GM19324 (cell line): ENCODE results near the gene SPP2.

Experiments used
- ATAC-seq: cut with Tn5 transposase; IDR thresholded peaks from one replicate; pipeline ENCODE4 v1.9.1; 2021; ENCODE audit warnings: mild to moderate bottlenecking, moderate library complexity; ENCODE audit not compliant: unreplicated experiment, low FRiP score

SPP2 gene

DNA sequence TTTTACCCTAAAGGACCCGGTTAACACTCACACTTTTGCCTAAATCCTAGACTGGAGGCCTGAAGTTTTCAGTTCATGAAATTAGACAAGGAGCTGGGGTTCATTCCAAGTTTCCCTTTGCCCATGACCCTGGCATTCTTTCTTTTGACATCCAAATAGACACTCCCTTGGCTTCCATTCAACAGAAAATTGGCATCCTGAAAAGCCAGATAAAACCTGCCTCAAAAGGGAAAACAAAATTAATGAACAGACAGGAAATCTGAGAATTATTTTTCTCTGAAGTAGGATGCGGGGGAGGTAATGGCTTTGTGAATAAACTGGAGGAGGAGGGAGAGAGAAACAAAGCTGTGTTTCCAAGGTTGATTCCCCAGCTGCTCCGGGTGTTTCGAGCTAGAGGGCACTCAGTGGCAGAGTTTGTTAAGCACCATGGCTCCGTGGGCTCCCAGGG, 41.0 kb downstream of the SPP2 start:
- no peak for ATAC-seq

DNA sequence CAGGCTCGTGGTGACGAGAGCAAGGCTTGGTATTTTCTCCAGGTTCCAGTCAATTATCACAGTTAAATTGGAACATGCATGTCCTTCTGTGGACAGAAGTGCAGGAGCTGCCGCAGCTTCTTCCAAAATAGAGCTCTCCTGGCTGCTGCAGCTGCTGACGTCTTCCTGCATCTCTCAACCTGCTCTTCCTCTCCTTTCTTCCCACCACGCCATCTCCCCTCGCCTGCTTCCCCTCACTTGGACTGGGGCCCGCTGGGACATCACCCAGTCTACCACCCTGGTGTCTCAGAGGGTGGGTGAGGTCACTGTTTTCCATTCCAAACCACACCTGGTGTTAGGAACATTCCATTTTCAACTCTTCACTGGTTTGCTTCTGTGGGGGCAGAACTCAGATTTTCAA, 41.4 kb downstream of the SPP2 start:
- ATAC-seq, result no peak

DNA sequence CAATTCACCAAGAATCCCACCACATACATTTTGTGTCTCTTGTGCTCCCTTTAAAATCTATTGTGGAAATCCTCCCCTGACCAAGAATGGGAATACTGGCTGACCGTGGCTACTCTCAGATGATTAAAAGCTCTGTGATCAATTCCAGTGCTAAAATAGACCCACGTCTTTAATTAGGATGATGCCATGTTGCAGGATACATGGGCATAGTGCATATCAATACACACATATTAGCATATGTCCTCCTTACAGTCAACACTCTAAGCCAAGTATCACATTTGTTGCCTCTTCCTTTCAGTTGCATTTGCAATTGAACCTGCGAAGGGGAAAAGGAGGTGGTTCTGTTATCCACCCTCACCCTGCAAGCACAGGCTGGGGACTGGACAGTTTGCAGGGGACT, 41.8 kb downstream of the SPP2 start:
- no peak for ATAC-seq

DNA sequence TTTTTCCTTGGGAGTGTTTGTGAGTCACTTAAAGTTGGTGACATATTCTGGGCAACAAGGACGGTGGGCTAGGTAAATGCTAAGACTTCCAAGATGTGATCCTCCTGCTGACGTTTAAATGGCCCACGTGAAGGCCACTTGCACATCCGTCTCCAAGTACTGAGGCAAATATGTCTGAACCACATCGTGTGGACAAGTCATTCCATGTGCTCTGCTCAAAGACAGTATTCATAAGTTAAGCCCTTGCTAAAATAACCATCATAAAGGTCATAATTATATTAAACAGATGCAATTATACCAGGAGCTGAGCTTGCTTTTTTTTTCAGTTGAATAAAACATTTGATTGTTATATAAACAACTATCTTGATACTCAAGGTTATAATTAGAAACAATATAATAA, 44.8 kb downstream of the SPP2 start:
- no peak for ATAC-seq

DNA sequence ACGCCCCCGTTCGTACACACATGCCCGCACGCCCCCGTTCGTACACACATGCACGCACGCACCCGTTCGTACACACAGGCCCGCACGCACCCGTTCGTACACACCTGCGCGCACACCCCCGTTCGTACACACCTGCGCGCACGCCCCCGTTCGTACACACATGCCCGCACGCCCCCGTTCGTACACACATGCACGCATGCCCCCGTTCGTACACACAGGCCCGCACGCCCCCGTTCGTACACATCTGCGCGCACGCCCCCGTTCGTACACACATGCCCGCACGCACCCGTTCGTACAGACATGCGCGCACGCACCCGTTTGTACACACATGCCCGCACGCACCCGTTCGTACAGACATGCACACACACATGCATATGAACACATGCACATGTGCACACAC, 45.7 kb downstream of the SPP2 start:
- no peak for ATAC-seq

DNA sequence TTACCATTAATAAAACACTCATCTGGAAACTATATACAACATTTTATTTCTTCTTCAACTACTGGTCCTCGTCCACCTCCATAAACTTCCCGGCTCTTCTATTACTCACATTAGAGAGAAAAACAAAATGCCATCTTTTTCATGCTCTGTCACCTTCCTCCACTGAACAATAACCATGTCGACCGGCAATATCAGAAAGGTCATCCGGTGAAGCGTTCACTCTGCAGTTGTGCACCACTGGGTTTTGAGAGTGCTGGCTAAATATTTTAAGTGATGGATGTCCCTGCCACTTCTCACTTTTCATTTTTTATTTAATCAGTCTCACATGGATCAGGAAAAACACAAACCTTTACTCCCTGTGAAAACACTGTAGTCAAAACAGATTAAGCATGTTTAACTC, 48.2 kb downstream of the SPP2 start:
- no peak for ATAC-seq

DNA sequence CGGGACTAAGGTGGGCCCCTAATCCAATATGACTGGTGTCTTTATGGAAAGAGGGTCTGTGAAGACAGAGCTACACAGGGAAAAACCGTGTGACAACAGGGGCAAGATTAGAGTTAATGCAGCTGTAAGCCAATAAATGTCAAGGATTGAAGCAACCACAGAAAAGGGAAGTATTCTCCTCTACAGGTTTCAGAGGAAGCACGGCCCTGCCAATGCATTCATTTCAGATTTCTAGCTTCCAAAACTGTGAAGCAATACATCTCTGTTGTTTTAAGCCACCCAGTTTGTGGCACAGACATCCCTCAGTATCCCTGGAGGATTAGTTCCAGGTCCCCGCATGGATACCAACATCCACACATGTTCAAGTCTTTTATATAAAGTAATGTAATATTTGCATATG, 48.8 kb downstream of the SPP2 start:
- no peak for ATAC-seq

DNA sequence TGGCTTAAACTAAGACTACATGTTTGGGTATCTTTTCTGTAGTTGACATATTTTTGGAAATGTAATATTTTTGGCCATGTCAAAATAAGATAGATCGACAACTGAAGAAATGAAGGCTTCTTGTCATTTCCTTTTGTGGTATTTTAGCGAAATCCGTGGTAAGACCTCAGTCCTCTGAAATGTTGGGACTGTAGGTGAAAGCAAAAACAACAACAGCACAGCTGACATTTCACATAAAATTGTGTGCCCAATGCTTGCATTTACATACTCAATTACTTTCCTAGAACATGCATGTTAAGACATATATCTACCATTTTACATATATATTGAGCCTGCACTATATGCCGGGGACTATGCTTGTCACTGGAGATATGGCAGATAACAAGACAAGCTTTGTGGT, 50.2 kb downstream of the SPP2 start:
- no peak for ATAC-seq

DNA sequence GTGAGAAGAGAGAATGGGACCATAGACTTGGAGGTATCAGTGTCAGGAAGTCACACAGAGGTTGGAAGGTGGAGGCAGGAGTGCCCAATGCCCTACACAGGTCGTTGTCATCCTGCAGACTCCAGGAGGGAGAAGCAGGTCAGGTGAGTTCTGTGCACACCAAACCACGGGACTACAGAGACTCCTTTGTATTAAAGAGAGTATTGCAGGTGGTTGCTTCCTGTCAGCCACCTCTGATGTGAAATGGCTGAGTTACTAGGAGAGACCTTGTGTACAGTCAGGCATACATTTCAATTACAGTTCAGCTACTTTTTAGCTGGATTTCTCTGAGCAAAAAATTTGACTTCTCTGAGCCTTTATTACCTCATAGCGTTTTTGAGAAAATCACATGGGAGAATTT, 51.6 kb downstream of the SPP2 start:
- ATAC-seq, result no peak

DNA sequence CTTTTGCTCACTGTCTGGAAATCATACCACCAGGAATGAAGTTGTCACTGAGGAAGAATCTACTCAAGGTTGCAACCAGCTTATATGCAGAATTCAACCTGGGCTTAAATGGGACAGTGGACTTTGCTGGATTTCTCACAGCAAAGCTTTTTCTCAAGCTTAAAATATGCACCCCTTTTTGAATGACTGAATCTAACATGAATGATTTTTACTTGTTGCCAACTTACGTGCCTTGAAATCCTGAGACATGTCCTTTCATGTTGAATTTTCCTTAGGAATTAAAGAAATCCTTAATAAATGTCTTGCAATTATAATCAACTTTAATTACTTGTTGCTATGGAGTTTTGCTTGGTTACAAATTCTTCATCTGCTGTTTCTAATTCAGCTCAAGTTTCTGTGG, 57.4 kb downstream of the SPP2 start:
- ATAC-seq, result no peak

DNA sequence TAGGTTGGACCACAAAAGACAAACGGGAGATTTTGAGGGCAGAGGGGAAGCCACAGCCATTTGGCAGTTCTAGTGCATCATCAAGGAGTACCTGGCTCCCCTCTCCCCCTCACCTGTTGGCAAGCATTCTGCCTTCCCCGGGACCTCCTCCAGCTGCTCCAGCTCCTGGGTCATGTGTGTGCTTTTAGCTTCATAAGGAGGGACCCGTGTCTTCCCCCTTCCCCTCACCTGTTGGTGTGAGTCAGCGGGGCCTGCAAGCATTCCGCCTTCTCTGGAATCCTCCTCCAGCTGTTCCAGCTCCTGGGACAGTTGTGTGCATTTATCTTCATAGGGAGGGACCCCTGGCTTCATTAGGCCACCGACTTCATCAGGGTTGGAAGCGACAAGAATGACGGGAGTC, 58.8 kb downstream of the SPP2 start:
- ATAC-seq, result no peak

DNA sequence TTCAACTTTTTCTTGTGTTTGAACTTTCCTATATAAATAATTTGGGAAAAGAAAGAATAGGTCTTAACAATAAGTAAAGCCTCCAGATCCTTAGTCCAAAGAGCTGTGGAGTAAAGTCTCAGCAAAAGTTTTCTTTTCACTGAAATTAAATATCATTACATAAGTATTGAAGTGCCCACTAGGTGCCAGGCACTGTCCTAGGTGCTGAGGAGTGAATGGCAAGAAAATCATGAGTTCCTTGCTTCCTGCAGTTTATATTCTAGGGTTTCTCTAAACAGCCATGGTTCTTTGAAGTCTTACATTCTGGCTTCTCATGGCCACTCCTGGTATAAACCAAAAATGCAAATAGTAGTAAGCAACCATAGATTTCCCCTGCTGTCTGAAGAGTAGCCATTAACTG, 59.7 kb downstream of the SPP2 start:
- ATAC-seq, result no peak

DNA sequence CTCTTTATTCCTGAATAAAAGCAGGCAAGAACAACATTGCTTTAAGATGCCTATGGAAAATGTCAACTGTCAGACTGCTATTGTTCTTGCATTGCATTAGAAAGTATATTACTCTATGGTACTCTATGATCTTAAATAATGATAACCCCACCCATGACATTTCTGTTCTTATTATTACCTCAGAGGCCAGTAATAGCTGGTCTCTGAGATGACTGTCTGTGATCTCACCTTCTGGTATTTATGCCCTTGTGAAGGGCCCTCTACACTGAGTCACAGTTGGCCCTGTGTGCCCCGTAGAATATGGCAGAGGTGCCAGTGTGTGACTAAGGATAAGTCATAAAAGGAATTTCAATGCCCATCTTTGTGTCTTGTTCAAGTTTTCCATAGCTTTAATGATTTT, 61.0 kb downstream of the SPP2 start:
- ATAC-seq, result no peak

DNA sequence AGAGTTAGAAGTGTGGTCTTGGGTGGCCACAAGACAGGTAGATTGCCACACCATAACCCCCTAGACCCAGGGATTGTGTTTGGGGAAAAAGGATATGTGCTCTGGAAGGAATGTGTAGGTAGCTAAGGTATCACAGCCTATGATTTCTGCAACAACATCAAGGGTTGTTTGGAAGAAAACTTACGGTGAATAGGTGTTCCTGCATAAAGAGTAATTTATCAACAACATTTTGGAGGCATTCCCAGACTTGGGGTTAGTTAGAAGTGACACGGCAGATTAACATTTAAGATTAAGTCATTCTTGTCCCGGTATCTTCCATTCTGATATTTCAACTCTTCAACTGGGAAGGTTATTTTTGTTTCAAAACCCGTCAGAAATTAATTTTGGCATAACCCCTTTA, 65.5 kb downstream of the SPP2 start:
- ATAC-seq, result no peak

DNA sequence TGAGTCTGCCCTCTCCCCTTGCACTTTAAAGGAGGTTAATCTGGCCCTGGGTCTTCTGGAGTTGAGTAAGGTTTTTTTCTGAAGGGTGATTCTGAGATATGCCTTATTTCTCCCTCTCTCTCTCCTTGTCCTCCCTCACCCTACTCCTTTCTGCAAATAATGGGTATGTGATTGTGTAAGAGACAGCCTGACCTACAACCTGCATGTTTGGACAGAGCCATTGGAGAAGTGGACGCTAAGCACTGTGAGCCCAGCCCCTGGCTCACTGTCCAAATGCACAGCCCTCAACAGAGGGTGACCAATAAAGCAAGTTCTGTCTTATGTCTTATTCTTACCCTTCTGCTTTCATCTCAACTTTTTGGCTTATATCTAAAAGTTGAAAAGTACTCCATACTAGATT, 71.5 kb downstream of the SPP2 start:
- no peak for ATAC-seq

DNA sequence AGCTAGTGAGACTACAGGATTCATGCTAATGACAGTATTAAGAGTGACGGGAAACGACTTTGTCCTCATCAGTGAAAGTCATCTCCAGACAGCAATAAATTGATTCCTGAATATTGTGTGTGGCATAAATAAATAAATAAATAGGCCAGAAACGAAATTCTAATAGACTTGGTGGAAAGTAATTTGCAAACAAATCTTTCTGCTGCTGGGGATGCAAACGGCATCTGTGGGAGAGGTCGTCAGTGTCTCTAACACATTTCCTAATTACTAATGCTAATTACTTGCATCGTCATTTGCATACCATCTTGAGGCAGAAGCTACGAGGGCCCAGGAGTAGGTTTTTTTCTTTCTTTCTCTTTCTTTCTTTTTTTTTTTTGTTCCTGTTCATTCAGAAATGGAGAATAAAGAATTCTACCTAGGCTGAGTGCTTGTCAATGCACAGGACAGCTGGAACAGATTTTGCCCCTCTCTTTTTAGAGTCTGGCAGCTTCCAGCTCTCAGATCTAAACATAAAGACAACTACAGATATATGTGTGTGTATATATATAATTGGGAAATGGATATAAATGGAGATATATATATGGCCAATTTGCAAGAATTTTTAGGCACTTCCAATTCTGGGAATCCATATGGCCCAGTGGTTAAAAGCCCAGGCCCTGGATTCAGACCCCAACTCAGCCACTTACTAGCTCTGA, 75.1 kb downstream of the SPP2 start:
- no peak for ATAC-seq

DNA sequence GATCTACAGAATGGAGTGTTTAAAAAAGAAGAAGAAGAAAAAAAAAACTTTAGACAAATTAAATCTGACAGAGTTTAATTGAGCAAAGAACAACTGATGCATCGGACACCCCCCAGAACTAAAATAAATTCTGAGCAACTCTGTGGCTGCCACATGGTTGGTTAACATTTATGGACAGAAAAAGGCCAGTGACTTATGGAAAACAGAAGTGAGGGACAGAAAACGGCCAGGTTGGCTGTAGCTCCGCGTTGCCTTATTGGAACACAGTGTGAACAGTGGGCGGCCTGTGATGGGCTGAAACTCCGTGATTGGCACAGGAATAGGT, 75.6 kb downstream of the SPP2 start:
- no peak for ATAC-seq
